ENCODE results near the gene ANKS1B.

The ANKS1B gene

GRCh38 chr12:98698603-98699463 lies 1285.9 kb downstream of the ANKS1B start:
- DNase-seq, result no peak

- DNase-seq, result no peak
These were observed 1287.5 kb downstream of the ANKS1B start for GRCh38 chr12:98697209-98697608.

GRCh38 chr12:98696036-98696646 lies 1288.6 kb downstream of the ANKS1B start:
- DNase-seq, result no peak

- DNase-seq, result no peak
These were observed 1293.4 kb downstream of the ANKS1B start for GRCh38 chr12:98691351-98691750.

- DNase-seq, result no peak
These were observed 1298.1 kb downstream of the ANKS1B start for GRCh38 chr12:98686603-98687002.
